IPS-15b (cell line): ENCODE data around the gene GMDS.

Experiments
- H3K27me3 ChIP-seq: one replicate; pipeline ENCODE4 v1.6.1; 2013; ENCODE audit warnings: low read length; ENCODE audit not compliant: control insufficient read depth, insufficient read depth
- H3K36me3 ChIP-seq: one replicate; pipeline ENCODE4 v1.6.1; 2013; ENCODE audit warnings: low read length; ENCODE audit not compliant: control insufficient read depth, insufficient read depth
- H3K4me1 ChIP-seq: one replicate; pipeline ENCODE4 v1.6.1; 2013; ENCODE audit warnings: mild to moderate bottlenecking, low read length; ENCODE audit not compliant: control insufficient read depth, insufficient read depth
- H3K4me3 ChIP-seq: one replicate; pipeline ENCODE4 v1.5.1; 2013; ENCODE audit warnings: low read depth, low read length
- H3K9ac ChIP-seq: one replicate; pipeline ENCODE4 v1.6.1; 2013; ENCODE audit warnings: low read depth, mild to moderate bottlenecking, low read length
- H3K9me3 ChIP-seq: one replicate; pipeline ENCODE4 v1.6.1; 2013; ENCODE audit warnings: mild to moderate bottlenecking, low read length; ENCODE audit not compliant: control insufficient read depth, insufficient read depth

The GMDS gene

DNA sequence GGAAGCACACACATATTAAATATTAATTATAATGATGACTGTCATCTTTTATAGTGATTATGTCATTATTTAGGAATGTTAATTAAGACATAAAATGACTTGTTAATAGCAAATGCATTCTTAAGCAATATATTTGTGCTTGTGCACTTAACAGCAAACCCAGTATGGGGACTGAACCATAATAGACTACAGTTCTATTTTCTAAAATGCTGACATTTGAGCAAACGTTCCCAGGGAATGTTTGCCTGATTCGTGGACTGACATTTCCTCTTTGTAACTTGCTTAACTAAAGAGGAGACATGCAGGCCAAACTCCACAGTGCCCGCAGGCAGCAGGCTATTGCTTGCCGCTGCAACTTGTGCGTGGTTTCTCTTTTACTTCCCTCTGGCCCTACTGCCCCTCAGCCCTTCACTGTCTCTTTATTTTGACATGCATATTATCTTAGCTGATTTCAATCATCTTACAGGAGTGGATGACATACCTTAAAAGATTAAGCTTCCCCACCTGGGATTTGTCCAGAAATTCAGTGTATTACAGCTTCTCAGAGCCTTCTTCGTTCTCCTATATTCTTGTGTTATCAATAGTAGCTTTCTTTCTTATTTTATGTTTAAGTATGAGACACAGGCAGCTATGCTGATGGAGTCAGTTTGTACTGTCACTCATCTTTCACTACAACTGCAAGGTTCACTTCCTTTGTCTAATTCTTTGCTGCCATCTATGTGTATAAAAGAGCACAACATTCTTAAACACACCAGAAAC, 141.5 kb downstream of the GMDS start:
- Histone ChIP-seq H3K9me3 (no peaks in the 10 kb centered on the region), H3K4me1 (peaks cover 3% of the 10 kb centered on the region), H3K36me3 (no peaks in the 10 kb centered on the region), H3K27me3 (no peaks in the 10 kb centered on the region), H3K9ac (no peak overlapping the region), H3K4me3 (no peak overlapping the region)

DNA sequence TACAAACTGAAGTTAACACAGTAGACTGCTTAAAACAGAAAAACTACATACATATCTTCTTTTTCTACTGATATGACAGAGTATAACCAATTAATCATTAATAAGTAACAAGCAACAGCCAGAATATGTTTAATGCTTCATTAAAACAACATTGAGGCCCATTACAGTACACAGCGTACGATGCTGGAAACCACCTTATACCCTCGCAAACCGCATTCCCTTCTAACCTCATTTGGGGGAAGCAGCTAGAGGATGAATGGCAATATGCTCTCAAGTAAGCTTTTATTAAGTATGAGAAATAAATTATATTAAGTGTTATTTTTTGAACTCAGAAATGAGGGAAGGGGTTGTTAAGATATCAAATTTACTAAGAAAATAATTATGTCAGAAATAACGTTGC, 142.4 kb downstream of the GMDS start:
- Histone ChIP-seq H3K9me3 (no peaks in the 10 kb centered on the region), H3K4me1 (peaks cover 3% of the 10 kb centered on the region)

DNA sequence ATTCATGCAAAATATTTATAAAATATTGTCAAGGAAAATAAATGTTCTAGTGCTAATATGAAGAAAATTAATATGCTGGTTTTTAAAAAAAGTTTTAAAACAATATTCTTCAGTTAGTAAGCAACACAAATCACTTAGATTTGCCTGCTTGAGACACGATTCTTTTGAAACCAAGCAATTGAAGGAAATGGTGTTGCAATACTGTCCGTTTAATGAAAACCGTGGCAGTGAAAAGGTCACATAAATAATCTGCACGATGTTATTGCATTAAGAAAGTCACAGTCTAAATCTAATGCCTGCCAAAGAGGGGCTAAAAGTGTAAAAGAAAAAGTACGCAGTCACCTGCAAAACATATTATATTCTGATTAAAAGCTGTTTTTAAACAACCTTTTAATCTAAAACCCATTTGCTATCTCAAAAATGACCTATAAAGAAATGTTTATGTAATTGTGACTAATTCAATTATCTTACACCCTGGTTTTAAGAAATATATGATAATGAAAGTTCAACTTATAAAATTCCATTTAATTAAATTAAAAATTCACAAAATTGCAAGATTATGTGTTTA, 143.0 kb downstream of the GMDS start:
- H3K9ac ChIP-seq = no peak overlapping the region
- H3K4me3 ChIP-seq = no peak overlapping the region
- H3K4me1 ChIP-seq = peaks cover 3% of the 10 kb centered on the region
- H3K9me3 ChIP-seq = no peaks in the 10 kb centered on the region
- H3K36me3 ChIP-seq = no peaks in the 10 kb centered on the region
- no peaks in the 10 kb centered on the region for H3K27me3 ChIP-seq

More for the DNA sequence above, 142.4 kb downstream of the GMDS start:
- Histone ChIP-seq H3K36me3 (no peaks in the 10 kb centered on the region), H3K27me3 (no peaks in the 10 kb centered on the region), H3K4me3 (no peak overlapping the region), H3K9ac (no peak overlapping the region)

DNA sequence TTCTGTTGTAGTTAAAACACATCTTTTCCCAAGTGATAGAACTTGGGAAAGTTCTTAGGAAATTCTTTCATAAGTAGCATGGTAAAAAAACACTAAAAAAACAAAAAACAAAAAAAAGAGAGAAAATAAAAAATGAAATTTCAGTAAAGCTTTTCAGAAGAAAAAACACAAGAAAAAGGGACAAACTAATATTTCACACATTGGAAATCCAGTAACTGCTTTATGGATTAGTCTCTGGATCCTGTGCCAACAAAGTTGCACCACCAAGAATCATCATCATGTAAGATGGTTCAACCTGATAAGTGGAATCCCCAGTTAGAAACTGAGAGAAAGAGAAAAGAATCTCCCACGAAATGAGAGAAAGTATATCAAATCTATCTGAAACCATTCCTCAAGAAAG, 144.2 kb downstream of the GMDS start:
- no peaks in the 10 kb centered on the region for H3K9me3 ChIP-seq
- no peak overlapping the region for H3K9ac ChIP-seq
- H3K4me3 ChIP-seq = no peak overlapping the region
- no peaks in the 10 kb centered on the region for H3K27me3 ChIP-seq
- peaks cover 3% of the 10 kb centered on the region for H3K4me1 ChIP-seq
- H3K36me3 ChIP-seq = no peaks in the 10 kb centered on the region

DNA sequence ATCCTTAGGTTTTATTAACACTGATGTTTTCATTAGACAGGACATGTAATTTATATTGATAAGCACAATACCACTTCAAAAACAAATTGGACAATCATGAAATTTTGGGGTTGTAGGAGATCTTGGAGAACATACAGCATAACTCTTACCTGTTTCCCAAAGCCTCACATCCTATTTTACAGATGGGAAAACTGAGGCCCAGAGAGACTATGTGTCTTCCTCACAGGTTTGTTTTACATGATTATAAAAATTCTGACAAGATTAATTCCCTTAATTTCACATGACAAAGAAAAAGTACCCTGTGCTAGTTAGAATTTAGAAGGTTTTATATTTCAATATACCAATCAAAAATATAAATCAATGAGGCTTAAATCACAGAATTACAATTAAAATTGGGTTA, 145.5 kb downstream of the GMDS start:
- Histone ChIP-seq H3K9me3 (no peaks in the 10 kb centered on the region), H3K4me1 (peaks cover 3% of the 10 kb centered on the region), H3K4me3 (no peak overlapping the region), H3K36me3 (no peaks in the 10 kb centered on the region), H3K9ac (no peak overlapping the region), H3K27me3 (no peaks in the 10 kb centered on the region)

DNA sequence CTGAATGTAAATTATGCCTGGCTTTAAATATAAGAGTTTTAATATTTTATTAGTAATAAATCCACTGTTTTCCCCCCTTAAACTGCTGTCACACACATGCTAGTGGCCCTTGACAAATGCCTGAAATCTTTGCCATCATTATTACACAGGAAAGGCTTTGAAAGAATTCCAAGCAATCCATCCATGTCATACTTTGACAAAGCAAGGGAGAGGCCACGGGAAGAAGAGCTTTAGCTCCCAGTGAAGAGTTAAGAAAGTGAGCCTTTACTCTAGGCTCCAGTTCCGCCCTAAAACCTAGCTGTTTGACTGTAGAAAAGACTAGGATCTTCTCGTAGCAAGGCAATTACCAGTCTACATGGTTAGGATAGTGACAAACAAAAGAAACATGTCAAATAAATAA, 147.9 kb downstream of the GMDS start:
- Histone ChIP-seq H3K36me3 (no peaks in the 10 kb centered on the region), H3K4me1 (peaks cover 3% of the 10 kb centered on the region), H3K27me3 (no peaks in the 10 kb centered on the region), H3K9ac (no peak overlapping the region), H3K9me3 (no peaks in the 10 kb centered on the region), H3K4me3 (no peak overlapping the region)

DNA sequence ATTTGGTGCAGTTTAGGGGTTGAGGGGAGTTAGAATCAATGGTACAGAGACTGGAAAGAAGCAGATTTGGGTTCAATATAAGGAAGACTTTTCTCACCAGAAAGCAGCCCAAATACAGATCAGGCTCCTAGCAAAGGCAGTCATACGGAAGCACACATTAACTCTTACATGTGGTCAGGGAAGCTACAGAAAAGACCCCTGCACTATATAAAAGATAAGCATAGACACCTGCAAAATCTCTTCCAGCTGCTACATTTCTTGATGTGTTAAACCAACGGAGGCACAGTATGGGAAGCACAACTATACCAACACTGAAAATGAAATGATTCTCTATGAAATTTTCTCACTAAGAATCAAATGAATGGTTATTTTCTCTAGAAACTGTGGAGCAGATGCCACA, 150.8 kb downstream of the GMDS start:
- Histone ChIP-seq H3K36me3 (no peaks in the 10 kb centered on the region), H3K27me3 (no peaks in the 10 kb centered on the region), H3K4me3 (no peak overlapping the region)

DNA sequence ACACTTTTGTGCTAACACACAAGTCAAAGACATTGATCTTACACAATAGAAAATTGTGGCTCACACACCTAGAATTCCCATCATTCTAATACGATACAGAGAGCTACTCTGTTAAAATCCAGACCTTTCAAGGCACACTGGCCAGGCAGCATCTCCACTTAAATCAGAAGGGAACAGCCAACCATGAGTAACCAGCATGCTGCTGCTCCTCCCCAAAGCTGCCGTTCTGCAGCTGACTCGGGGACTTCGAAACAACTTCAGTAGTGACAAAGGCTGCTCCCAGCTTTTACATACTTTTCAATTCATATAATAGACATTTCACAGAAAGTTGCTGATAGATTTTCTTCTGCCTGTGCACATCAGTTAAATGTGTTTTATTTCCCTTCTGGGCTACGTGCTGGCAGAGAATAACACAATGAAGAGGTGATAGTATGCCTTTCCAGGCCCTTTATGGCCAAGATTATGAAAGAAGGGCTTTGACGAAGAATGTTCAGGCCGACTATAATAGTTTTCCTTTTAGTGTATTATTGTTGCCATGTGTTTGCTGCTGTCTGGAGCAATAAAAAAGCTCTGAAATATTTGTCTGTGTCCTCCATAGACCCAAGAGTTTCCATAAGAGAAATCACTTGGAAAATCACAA, 159.0 kb downstream of the GMDS start:
- H3K36me3 ChIP-seq = no peaks in the 10 kb centered on the region
- no peaks in the 10 kb centered on the region for H3K9me3 ChIP-seq

More for the DNA sequence above, 150.8 kb downstream of the GMDS start:
- no peak overlapping the region for H3K9ac ChIP-seq
- H3K9me3 ChIP-seq = no peaks in the 10 kb centered on the region
- H3K4me1 ChIP-seq = peaks cover 3% of the 10 kb centered on the region

DNA sequence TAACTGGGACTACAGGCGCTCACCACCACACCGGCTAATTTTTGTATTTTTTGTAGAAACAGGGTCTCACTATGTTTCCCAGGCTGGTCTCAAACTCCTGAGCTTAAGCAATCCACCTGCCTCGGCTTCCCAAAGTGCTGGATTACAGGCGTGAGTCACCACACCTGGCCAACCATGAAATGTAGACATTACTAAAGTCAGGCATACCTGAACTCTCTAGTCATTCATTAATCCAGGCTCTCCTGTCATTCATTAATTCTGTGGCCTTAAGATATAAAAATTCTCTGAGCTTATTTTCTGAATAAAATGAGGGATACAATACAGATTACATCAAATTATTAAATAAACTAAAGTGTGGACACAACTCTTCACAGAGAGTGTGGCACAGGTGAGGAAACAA, 159.7 kb downstream of the GMDS start:
- no peak overlapping the region for H3K4me3 ChIP-seq
- H3K9ac ChIP-seq = no peak overlapping the region

More for the DNA sequence above, 159.0 kb downstream of the GMDS start:
- H3K27me3 ChIP-seq = no peaks in the 10 kb centered on the region
- no peak overlapping the region for H3K9ac ChIP-seq
- no peaks in the 10 kb centered on the region for H3K4me1 ChIP-seq
- H3K4me3 ChIP-seq = no peak overlapping the region

DNA sequence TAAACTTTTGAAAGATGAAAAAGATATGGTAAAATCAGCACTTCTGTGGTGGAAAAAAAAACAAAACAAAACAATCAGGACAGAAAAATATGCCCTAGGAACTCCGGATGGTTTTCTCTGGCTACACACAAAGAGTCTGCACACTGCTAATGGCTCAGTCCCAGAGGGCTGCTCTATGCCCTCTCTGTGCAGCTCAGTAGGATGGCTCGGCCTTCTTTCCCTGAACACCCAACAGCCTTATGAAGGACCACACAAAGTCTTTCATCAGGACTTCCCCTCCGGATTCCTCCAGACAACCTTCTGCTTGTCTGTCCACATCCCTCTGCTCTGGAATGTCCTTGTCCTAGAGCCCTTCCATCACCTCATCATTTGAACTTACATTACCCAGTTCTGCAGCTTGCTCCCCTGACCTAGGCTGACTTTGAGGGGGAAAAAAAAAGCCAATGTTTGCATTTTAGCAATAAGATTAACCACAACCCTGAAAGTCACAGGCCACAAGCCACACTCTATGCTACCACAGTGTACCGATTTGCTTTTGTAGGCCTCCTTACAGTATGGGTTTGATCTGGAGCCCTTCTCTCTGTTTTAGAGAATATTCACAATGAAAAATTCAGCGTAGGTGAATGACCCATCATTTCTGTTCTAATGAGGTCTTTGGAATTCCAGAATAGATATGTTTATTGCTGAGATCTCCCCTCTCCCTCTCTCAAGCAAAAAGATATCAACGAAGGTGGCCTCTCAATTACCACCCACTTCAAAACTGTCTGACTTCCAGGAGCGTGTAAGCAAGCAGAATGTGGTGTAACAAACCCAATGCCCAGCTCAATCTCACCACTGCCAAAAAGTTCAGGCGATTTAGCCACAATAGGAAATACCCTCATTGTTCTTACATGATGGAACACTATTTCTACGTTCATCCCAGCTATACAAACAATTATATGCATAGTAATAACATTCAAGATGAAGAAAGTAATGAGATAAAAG, 164.0 kb downstream of the GMDS start:
- Histone ChIP-seq H3K4me3 (no peak overlapping the region), H3K9ac (no peak overlapping the region), H3K27me3 (no peaks in the 10 kb centered on the region)

More for the DNA sequence above, 159.7 kb downstream of the GMDS start:
- no peaks in the 10 kb centered on the region for H3K36me3 ChIP-seq
- H3K27me3 ChIP-seq = no peaks in the 10 kb centered on the region
- H3K4me1 ChIP-seq = no peaks in the 10 kb centered on the region
- H3K9me3 ChIP-seq = no peaks in the 10 kb centered on the region

DNA sequence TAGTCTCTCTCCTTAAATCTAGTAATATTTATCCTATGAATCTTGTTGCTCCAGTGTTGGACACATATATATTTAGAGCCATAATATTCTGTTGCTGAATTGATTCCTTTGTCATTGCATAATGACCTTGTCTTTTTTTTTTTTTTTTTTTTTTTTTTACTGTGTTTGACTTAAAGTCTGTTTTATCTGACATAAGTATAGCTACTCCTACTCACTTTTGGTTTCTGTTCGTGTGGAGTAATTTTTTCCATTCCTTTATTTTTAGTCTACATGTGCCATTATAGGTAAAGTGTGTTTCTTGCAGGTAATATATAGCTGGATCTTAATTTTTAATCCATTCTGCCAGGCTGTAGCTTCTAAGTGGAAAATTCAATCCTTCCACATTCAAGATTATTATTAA, 166.5 kb downstream of the GMDS start:
- Histone ChIP-seq H3K36me3 (no peaks in the 10 kb centered on the region), H3K4me1 (no peaks in the 10 kb centered on the region), H3K9ac (no peak overlapping the region), H3K4me3 (no peak overlapping the region), H3K9me3 (no peaks in the 10 kb centered on the region), H3K27me3 (no peaks in the 10 kb centered on the region)

More for the DNA sequence above, 164.0 kb downstream of the GMDS start:
- Histone ChIP-seq H3K9me3 (no peaks in the 10 kb centered on the region), H3K4me1 (no peaks in the 10 kb centered on the region), H3K36me3 (no peaks in the 10 kb centered on the region)
